Breast epithelium (tissue), 4 donors: ENCODE data around the gene INSM1. TPM values are rescaled to one million over a fixed set of nuclear protein-coding genes. Genes with fewer than 3 reads are reported as not detected.
A peak's percentile ranks its signal among the peaks of the same experiment; 100 is the strongest.

Experiments
- DNase-seq, 2 donors: peaks; one replicate each; pipeline ENCODE4 v3.0.0-alpha.2; 2019; ENCODE audit warnings: low spot score in 2 of 2
- H3K27ac ChIP-seq, 2 donors: fragments of 200-600 bp; sonication (generic) in 1 of 2; one replicate each; pipeline ENCODE4 v1.5.1; 2016 to 2019; ENCODE audit warnings: mild to moderate bottlenecking in 1 of 2
- H3K27me3 ChIP-seq, 2 donors: fragments of 200-600 bp; sonication (generic) in 1 of 2; one replicate each; pipeline versions ENCODE4 v1.5.1 to v1.6.0; 2017 to 2019; ENCODE audit warnings: control low read depth in 1 of 2, mild to moderate bottlenecking in 1 of 2
- H3K36me3 ChIP-seq: fragments of 200-600 bp; one replicate; pipeline ENCODE4 v1.5.1; 2019
- H3K4me1 ChIP-seq, 2 donors: fragments of 200-600 bp; sonication (generic); one replicate each; pipeline ENCODE4 v1.5.1; 2016 to 2019; ENCODE audit warnings: control low read depth in 1 of 2
- H3K4me3 ChIP-seq, 3 donors: fragments of 200-600 bp; sonication (generic); 1 replicate in 2 of 3; 2 replicates in 1 of 3; pipeline ENCODE4 v1.5.1; 2016 to 2019; ENCODE audit warnings: mild to moderate bottlenecking in 3 of 3, moderate library complexity in 2 of 3
- H3K9me3 ChIP-seq, 2 donors: fragments of 200-600 bp; sonication (generic) in 1 of 2; one replicate each; pipeline ENCODE4 v1.5.1; 2016 to 2019; ENCODE audit warnings: control low read depth in 1 of 2
- POLR2A ChIP-seq: fragments of 450-650 bp; IDR thresholded peaks from one replicate; pipeline ENCODE4 v1.6.1; 2016; ENCODE audit warnings: antibody characterized with exemption, mild to moderate bottlenecking, moderate library complexity
- POLR2AphosphoS5 ChIP-seq, 3 donors: sonication (generic); formaldehyde crosslinking; IDR thresholded peaks; one replicate each; pipeline ENCODE4 v1.6.1; 2017; ENCODE audit warnings: antibody characterized with exemption in 3 of 3
- intact Hi-C: fragments of 100-400 bp; cut with DNase I; formaldehyde crosslinking; loops from one replicate; pipeline ENCODE4 v1.15.1; 2023; ENCODE audit warnings: low total_unique reads
- total RNA-seq, 3 donors: library from RNA; depleted of rRNA; stranded (reverse); fragments of >200 nt; gene quantifications; one replicate each; pipeline ENCODE4 v1.1.0, GENCODE V29; 2016
- TF ChIP-seq, protein P1 (sequence below), 3 donors: fragments of 450-650 bp; IDR thresholded peaks; one replicate each; pipeline ENCODE4 v1.5.1; 2016 to 2017; ENCODE audit warnings: antibody characterized with exemption in 3 of 3, mild to moderate bottlenecking in 3 of 3, moderate library complexity in 3 of 3

The INSM1 gene, protein sequence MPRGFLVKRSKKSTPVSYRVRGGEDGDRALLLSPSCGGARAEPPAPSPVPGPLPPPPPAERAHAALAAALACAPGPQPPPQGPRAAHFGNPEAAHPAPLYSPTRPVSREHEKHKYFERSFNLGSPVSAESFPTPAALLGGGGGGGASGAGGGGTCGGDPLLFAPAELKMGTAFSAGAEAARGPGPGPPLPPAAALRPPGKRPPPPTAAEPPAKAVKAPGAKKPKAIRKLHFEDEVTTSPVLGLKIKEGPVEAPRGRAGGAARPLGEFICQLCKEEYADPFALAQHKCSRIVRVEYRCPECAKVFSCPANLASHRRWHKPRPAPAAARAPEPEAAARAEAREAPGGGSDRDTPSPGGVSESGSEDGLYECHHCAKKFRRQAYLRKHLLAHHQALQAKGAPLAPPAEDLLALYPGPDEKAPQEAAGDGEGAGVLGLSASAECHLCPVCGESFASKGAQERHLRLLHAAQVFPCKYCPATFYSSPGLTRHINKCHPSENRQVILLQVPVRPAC
- total RNA-seq = under 1 TPM in 1 of 3 donors, not detected in 2; 0.48 TPM

DNA sequence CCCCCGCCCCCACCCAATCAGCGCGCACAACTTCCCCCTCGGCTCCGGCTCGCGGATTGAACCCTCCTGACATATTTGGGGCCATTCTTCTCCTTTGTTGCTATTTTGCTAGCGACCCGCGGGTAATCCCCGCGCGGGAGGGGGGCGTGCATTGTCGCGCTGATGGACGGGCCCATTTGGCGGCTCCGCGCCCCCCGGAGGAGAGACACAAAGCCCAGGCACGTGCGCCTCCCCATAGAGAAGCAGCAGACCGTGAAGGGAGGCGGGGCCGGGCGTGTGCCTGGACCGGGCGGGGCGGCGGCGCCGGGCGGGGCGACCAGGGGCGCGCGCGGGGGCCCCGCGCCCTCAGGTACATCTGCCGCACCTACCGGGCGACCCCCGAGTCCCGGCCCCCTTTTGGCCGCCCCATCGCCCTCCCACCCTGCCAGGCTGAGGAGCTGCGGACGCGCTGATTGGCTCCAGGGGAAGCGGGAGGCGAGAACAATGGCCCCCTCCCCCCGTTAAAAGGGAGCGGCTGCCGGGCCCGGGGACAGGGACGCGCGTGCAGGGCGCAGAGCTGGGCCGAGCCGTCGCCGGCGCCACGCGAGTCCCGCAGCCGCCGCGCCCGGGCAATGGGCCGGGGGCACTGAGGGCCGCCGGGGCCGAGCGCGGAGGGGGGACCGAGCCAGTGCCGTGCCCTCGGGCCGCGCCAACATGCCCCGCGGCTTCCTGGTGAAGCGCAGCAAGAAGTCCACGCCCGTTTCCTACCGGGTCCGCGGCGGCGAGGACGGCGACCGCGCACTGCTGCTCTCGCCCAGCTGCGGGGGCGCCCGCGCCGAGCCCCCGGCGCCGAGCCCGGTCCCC, at the start of gene INSM1:
Gene INSM1 (plus strand): TSS at position 530 of the 843 bp plus-strand sequence. CDS start 164 bp downstream, at position 694.
- H3K27me3 ChIP-seq = peaks cover 0 to 88% of the 10 kb centered on the region in 2 donors
- TF ChIP-seq, protein P1, sequence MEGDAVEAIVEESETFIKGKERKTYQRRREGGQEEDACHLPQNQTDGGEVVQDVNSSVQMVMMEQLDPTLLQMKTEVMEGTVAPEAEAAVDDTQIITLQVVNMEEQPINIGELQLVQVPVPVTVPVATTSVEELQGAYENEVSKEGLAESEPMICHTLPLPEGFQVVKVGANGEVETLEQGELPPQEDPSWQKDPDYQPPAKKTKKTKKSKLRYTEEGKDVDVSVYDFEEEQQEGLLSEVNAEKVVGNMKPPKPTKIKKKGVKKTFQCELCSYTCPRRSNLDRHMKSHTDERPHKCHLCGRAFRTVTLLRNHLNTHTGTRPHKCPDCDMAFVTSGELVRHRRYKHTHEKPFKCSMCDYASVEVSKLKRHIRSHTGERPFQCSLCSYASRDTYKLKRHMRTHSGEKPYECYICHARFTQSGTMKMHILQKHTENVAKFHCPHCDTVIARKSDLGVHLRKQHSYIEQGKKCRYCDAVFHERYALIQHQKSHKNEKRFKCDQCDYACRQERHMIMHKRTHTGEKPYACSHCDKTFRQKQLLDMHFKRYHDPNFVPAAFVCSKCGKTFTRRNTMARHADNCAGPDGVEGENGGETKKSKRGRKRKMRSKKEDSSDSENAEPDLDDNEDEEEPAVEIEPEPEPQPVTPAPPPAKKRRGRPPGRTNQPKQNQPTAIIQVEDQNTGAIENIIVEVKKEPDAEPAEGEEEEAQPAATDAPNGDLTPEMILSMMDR (IDR thresholded peaks at IDR 0.05) = no peak
- no peak for TF ChIP-seq POLR2A
- TF ChIP-seq POLR2AphosphoS5 (IDR thresholded peaks at IDR 0.05) = no peak

DNA sequence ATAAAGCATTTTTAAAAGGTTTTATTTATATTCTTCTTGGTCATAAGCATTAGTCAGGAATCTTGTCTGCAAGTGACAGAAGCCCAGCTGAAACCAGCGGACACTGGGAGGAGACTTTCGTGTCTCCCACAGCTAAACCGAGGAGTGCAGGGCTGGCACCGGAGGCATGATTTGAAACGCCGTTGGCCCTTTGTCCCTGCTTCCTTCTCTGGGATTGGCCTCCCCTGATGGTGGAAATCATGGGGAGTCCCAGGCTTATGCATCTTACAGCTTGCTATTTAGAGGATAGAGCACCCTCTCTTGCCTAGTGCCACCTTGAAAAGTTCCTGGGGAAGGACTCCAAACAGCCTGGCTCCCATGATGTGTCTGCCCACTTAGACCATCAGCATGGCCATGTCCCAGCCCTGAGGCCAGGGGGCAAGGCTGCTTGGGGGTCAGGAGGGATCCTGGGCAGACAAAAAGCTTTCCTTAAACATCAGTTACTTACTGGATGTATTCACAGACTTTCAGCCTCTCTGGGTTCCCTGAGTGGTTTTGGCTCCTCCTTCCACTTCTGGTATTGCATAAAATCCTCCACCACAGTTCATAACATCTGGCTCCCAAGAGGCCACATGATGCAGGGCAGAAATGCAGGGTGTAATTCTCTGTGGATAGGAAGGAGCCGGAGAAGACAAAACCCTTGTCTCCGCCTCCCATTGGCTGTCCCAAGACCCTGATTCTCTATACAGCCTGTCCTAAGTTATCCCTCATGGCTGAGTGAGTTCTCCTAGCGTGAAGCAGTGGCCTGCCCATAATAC, 49.3 kb upstream of the INSM1 start:
- intact Hi-C loops = no loop called here
- Histone ChIP-seq H3K4me1 (no peaks in the 10 kb centered on the region), H3K36me3 (no peaks in the 10 kb centered on the region), H3K9me3 (no peaks in the 10 kb centered on the region), H3K27ac (no peak overlapping the region), H3K27me3 (no peaks in the 10 kb centered on the region), H3K4me3 (no peak overlapping the region)
- TF ChIP-seq POLR2AphosphoS5 (IDR thresholded peaks at IDR 0.05) = no peak
- no peak for TF ChIP-seq POLR2A
- TF ChIP-seq, protein P1 (IDR thresholded peaks at IDR 0.05) = no peak
- no peak for DNase-seq

More for the DNA sequence above, at the start of gene INSM1:
- intact Hi-C loops = no loop called here
- peak within 1 kb of the TSS; percentile 32 to 65 (median 35) for H3K4me3 ChIP-seq
- H3K9me3 ChIP-seq = no peaks in the 10 kb centered on the region
- no peaks in the 10 kb centered on the region for H3K36me3 ChIP-seq
- H3K4me1 ChIP-seq = peaks cover 10% of the 10 kb centered on the region in 2 donors
- no peak within 1 kb of the TSS for H3K27ac ChIP-seq
- no peak for DNase-seq

DNA sequence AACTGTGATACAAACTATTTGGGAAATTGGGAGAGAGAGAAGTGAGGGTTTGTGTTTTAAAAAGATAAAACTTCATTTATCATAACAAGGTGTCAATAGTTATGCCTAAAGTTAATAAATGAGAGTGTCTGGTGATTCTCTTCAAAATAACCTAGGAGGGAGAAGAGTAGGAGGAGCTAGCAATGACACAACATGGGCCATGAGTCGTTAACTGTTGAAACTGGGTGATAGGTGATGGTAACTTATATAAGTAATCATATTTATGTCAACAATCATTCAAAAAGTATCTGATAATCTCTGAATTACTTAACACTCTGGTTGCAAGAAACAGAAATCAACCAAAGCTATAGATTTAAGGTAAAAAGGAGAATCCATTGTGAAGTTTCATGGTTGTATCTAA, 46.8 kb upstream of the INSM1 start:
- Histone ChIP-seq H3K27me3 (no peaks in the 10 kb centered on the region), H3K9me3 (no peaks in the 10 kb centered on the region), H3K4me3 (no peak overlapping the region), H3K4me1 (no peaks in the 10 kb centered on the region), H3K27ac (no peak overlapping the region), H3K36me3 (no peaks in the 10 kb centered on the region)
- no peak for TF ChIP-seq POLR2A
- TF ChIP-seq, protein P1 (IDR thresholded peaks at IDR 0.05) = no peak
- no peak for TF ChIP-seq POLR2AphosphoS5 (IDR thresholded peaks at IDR 0.05)
- no peak for DNase-seq
- intact Hi-C loops = loop anchor here (5.0 kb wide), 1 partner anchor 129 kb away; no protein-coding TSS in a partner anchor

DNA sequence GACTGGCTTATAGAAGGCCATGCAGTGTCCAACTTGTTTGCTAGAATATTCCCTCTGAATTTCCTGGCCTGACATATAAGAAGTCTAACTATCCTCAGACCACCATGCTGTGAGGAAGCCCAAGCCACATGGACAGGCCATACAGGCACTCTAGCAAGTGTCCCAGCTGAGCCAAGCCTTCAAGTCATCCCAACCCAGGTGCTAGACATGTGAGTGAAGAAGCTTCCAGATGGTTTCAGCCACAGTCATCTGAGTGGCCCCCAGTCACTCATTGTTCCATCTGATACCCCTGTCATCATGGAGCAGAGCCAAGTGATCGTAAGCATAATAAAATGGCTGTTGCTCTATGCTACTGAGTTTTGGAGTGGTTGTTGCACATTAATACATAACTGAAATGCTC, 46.0 kb upstream of the INSM1 start:
- Histone ChIP-seq H3K4me3 (no peak overlapping the region), H3K4me1 (no peaks in the 10 kb centered on the region), H3K36me3 (no peaks in the 10 kb centered on the region), H3K27me3 (no peaks in the 10 kb centered on the region), H3K9me3 (no peaks in the 10 kb centered on the region), H3K27ac (no peak overlapping the region)
- intact Hi-C loops = loop anchor here (5.0 kb wide), 1 partner anchor 130 kb away; no protein-coding TSS in a partner anchor
- no peak for DNase-seq
- TF ChIP-seq, protein P1 (IDR thresholded peaks at IDR 0.05) = no peak
- TF ChIP-seq POLR2A (no peak), POLR2AphosphoS5 (IDR thresholded peaks at IDR 0.05) (no peak)
